ENCODE results near the gene ABCB9. TPM values are rescaled to one million over a fixed set of nuclear protein-coding genes. Genes with fewer than 3 reads are reported as not detected.

Gene ABCB9
- total RNA-seq, 1 donor from 2014 or later, result 8.8 TPM

- H3K9me3 Mint-ChIP-seq (ENCODE audit: unreplicated experiment), result peaks cover 2% of the 10 kb centered on the region
- no peaks in the 10 kb centered on the region for H3K4me1 Mint-ChIP-seq (ENCODE audit: low read depth, unreplicated experiment)
- no peak overlapping the region for H3K27ac Mint-ChIP-seq (ENCODE audit: unreplicated experiment)
- DNase-seq, result no peak
- H3K36me3 Mint-ChIP-seq (ENCODE audit: unreplicated experiment), result no peaks in the 10 kb centered on the region
- TF ChIP-seq CTCF (IDR thresholded peaks at IDR 0.05; ENCODE audit: partially characterized antibody, unreplicated experiment), result no peak
- H3K4me3 Mint-ChIP-seq (ENCODE audit: unreplicated experiment), result no peak overlapping the region
- H3K27me3 Mint-ChIP-seq (ENCODE audit: unreplicated experiment), result peaks cover 3% of the 10 kb centered on the region
These were observed 16.2 kb downstream of the ABCB9 start for GRCh38 chr12:122949816-122950675.

GRCh38 chr12:122949405-122949804 is 16.9 kb downstream of the ABCB9 start:
- no peak for TF ChIP-seq CTCF (IDR thresholded peaks at IDR 0.05; ENCODE audit: partially characterized antibody, unreplicated experiment)
- Mint-ChIP-seq H3K27ac (ENCODE audit: unreplicated experiment) (no peak overlapping the region), H3K4me3 (ENCODE audit: unreplicated experiment) (no peak overlapping the region), H3K4me1 (ENCODE audit: low read depth, unreplicated experiment) (no peaks in the 10 kb centered on the region), H3K36me3 (ENCODE audit: unreplicated experiment) (no peaks in the 10 kb centered on the region), H3K27me3 (ENCODE audit: unreplicated experiment) (peaks cover 3% of the 10 kb centered on the region), H3K9me3 (ENCODE audit: unreplicated experiment) (peaks cover 1% of the 10 kb centered on the region)
- no peak for DNase-seq

- Mint-ChIP-seq H3K9me3 (ENCODE audit: unreplicated experiment) (peaks cover 1% of the 10 kb centered on the region), H3K27ac (ENCODE audit: unreplicated experiment) (no peak overlapping the region), H3K4me1 (ENCODE audit: low read depth, unreplicated experiment) (no peaks in the 10 kb centered on the region), H3K27me3 (ENCODE audit: unreplicated experiment) (peaks cover 3% of the 10 kb centered on the region), H3K36me3 (ENCODE audit: unreplicated experiment) (no peaks in the 10 kb centered on the region), H3K4me3 (ENCODE audit: unreplicated experiment) (no peak overlapping the region)
- no peak for DNase-seq
- no peak for TF ChIP-seq CTCF (IDR thresholded peaks at IDR 0.05; ENCODE audit: partially characterized antibody, unreplicated experiment)
These were observed 17.7 kb downstream of the ABCB9 start for GRCh38 chr12:122948605-122949004.

GRCh38 chr12:122947352-122947792 is 18.9 kb downstream of the ABCB9 start:
- DNase-seq, result no peak
- Mint-ChIP-seq H3K4me3 (ENCODE audit: unreplicated experiment) (no peak overlapping the region), H3K27me3 (ENCODE audit: unreplicated experiment) (peaks cover 2% of the 10 kb centered on the region), H3K9me3 (ENCODE audit: unreplicated experiment) (peaks cover 1% of the 10 kb centered on the region), H3K4me1 (ENCODE audit: low read depth, unreplicated experiment) (no peaks in the 10 kb centered on the region), H3K27ac (ENCODE audit: unreplicated experiment) (no peak overlapping the region), H3K36me3 (ENCODE audit: unreplicated experiment) (no peaks in the 10 kb centered on the region)
- TF ChIP-seq CTCF (IDR thresholded peaks at IDR 0.05; ENCODE audit: partially characterized antibody, unreplicated experiment), result no peak

GRCh38 chr12:122946690-122947341 is 19.4 kb downstream of the ABCB9 start:
- peaks cover 2% of the 10 kb centered on the region for H3K27me3 Mint-ChIP-seq (ENCODE audit: unreplicated experiment)

More at GRCh38 chr12:122946690-122947341, 19.4 kb downstream of the ABCB9 start:
- Mint-ChIP-seq H3K4me3 (ENCODE audit: unreplicated experiment) (no peak overlapping the region), H3K4me1 (ENCODE audit: low read depth, unreplicated experiment) (no peaks in the 10 kb centered on the region), H3K9me3 (ENCODE audit: unreplicated experiment) (peaks cover 1% of the 10 kb centered on the region), H3K36me3 (ENCODE audit: unreplicated experiment) (no peaks in the 10 kb centered on the region), H3K27ac (ENCODE audit: unreplicated experiment) (no peak overlapping the region)
- no peak for DNase-seq
- TF ChIP-seq CTCF (IDR thresholded peaks at IDR 0.05; ENCODE audit: partially characterized antibody, unreplicated experiment), result no peak

All from glutamatergic neuron (in vitro differentiated cells).